Measurements from ENCODE around the gene PKN1.
"Not testable (repeated sequence)": the region's sequence is repeated elsewhere in the genome, so short reads cannot be mapped to it uniquely, and the experiment has no call there.

The PKN1 gene

DNA sequence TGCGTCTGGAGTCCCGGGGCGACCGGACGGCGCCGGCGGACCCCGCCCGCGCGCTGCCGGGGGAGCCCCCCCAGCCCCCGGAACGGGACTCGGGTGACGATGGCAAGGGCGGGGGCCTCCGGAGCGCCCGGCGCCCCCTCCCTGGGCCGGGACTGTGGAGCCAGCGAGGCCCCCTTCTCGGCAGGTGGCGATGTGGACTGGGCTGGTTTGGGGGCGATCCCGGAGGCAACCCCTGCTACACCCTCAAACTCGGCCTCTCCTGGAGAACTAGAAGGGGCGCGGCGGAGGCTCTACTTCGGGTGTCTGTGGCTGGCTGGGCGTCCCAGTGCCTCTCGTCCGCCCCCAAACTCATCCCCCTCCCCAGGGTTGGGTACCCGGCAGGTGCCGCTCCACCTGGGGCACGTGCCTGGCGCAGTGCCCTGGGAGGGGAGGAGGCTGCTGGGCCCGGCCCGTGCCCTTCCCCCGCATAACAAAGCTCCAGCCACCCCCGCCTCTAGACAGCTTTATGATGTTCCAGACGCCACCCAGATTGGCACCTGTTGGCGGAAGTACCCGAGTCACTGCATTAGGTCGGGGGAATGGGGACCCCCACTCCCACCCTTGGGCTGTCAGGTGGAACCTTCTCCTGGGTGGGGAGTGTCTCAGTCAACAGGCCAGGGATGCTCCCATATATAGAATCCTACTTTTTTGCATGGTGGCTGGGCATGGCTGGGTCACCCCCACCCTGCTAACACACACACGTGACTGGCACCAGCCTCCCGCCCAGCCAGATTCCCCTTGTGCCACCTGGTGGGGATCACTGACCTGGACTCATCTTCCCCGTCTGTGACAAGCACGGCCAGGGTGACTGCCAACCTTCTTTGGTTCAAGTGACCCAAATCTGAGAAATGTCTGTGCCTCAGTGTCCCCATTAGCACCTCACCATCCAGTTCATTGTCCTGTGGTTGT, 722 bp downstream of the PKN1 start:
- no peak for DNase-seq

DNA sequence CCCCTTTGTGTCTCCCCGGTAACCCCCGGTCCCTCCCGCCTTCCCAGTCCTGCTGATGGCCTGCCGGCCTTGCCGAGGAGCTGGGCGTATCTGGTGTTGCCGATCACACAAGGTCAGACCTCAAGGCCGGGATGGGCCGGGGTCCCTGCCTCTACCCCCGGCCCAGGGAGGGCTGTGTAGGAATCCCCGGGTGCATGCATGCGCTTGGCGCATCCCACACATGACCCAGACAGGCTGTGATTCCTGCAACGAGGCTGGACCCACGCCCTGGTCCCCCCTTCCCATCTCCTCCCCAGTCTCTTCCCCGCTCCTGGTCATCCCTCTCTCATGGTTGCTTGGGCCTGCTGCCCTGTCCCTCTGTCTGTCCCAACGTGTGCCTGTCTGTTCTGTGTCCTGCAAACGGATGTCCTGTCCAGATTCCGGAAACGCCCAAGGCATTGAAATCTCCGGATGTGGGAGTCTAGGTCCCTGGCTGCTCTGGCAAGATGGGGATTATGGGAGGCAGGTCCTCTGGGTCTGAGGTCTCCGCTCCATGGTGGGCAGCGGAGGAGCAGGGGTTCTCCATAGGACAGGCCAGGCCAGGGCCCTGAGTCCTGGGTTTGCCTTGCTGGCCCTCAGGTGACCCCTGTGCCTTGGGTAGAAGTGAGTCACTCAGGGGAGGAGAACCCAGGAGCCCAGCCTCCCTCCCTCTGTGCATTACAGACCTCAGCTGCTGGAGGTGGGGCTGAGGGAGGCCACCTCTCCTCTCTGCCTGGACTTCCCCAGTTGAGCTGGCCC, 1.6 kb downstream of the PKN1 start:
- DNase-seq = no peak

DNA sequence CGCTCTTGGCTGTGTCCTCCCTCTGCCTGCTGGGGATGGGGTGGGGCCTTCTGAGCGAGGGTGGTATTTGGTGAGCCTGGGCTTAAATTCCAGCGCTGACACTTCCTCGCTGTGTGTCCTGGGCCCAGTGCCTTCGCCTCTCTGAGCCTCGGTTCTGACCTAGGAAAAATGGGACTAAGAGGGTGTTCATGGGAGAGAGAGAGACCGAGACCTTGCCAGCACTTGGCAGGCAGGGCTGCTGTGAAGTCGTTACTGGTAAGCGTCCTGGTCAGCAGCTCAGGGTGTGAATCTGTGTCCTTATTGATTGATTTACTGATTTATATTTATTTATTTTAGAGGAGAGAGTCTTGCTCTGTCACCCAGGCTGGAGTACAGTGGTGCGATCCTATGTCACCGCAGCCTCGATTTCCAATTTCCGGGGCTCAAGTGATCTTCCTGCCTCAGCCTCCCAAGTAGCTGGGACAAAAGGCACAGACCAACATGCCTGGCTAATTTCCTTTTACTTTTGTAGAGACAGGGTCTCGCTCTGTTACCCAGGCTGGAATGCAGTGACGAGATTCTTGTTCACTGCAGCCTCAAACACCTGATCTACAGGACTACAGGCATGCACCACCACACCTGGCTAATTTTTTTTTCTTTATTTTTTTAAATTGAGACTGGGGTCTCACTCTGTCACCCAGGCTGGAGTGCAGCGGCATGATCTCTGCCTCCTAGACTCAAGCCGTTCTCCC, 2.4 kb downstream of the PKN1 start:
- no peak for DNase-seq

DNA sequence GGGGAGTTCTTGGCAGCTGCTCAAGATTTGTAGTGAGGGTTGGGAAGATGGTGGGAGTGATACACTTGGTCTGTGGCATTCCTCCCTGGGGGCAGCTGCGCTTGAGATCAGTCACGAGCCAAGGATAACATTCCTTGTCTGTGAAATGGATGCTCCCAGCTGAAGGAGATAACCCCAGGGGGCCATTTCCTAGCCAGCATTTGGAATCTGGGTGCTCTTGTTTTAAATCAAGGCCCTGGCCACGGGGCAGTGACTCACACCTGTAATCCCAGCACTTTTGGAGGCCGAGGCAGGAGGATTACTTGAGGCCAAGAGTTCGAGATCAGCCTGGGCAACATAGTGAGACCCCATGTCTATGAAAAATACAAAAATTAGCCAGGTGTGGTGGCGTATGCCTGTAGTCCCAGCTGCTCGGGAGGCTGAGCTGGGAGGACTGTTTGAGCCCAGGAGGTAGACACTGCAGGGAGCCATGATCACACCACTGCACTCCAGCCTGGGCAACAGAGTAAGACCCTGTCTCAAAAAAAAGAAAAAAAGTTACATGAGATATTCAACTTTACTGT, 4.6 kb downstream of the PKN1 start:
- DNase-seq = no peak

DNA sequence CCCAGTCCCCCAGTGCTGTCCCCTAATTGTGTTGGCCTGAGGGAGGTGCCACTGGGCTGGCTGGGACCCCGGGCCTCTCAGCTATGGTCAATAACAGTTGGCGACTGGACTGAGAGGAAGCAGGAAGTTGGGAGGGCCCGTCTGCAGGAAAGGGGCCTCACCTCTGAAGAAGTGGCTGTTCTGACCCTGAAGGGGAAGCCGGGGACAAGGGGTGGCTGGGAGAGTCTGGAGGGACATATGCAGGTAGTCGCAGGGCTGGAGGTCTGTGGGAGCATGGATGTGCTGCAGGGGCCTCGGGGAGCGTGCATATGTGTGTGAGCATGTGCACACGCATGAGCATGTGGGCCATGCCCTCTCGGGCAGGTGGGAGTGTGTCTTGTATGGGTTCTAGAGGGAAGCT, 5.9 kb downstream of the PKN1 start:
- DNase-seq = no peak

DNA sequence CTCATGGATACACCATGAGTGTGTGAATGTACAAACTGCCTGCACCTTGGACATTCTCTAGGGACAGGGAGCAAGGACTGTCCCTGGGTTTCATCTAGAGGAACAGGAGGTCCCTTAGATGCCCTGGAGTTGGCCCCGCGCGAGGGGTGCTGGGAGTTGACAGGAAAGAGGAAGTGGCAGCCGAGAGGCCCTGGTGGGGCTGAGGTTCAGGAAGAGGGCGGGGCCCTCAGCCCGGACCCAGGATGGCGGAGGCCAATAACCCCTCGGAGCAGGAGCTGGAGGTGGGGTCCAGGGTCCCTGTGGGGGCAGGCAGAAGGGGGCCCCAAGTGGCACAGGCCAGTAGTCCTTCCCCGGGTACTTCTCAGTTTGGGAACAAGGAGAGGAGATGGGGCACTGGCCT, 6.9 kb downstream of the PKN1 start:
- no peak for DNase-seq

DNA sequence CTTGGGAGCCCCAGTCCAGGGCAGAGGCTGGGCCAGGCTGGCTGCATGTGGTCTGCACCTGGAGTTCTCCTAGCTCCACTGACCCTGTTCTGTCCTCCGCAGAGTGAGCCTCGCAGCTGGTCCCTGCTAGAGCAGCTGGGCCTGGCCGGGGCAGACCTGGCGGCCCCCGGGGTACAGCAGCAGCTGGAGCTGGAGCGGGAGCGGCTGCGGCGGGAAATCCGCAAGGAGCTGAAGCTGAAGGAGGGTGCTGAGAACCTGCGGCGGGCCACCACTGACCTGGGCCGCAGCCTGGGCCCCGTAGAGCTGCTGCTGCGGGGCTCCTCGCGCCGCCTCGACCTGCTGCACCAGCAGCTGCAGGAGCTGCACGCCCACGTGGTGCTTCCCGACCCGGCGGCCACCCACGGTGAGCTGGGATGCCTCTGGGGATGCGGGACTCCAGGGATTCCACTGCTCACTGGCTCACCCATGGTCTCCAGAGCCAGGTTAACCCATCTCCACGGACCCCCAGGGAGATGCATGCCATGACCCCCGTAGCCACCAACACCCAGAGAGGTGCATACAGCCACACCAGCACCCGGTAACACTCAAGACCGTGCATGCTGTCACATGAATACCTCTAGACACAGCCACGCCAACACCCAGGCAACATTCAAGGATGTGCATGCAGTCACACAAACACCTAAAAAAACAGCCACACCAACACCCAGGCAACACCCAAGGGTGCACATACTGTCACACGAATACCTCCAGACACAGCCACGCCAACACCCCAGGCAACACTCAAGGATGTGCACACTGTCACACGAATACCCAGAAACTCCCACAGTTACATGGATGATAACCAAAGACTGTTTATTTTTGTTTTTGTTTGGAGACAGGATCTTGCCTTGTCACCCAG, 8.2 kb downstream of the PKN1 start:
- no peak for DNase-seq

DNA sequence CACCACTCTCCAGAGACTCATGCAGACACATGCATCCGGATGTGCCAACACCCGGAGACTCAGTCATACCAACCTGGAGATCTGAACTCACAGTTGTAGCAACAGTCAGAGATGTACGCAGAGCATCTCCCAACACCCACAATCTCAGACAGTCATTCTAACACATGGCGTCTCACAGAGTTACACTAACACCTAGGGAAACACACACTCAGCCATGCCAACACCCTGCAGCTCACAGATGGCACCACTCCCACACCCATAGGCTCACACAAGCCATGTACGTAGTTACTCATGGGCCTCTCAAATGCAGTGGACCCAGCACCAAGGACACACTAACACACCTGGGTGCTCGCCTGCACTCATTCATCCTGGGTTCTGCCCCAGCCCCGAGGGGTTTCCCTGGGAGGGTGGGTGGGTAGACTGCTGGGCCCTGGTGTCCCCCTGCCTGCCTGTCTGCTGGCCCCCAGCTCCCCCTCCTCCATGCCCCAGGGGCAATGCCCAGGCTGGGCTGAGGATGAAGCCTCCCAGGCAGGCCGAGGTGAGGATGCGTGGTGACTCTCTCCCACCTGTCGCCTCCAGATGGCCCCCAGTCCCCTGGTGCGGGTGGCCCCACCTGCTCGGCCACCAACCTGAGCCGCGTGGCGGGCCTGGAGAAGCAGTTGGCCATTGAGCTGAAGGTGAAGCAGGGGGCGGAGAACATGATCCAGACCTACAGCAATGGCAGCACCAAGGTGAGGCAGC, 10.0 kb downstream of the PKN1 start:
- no peak for DNase-seq

DNA sequence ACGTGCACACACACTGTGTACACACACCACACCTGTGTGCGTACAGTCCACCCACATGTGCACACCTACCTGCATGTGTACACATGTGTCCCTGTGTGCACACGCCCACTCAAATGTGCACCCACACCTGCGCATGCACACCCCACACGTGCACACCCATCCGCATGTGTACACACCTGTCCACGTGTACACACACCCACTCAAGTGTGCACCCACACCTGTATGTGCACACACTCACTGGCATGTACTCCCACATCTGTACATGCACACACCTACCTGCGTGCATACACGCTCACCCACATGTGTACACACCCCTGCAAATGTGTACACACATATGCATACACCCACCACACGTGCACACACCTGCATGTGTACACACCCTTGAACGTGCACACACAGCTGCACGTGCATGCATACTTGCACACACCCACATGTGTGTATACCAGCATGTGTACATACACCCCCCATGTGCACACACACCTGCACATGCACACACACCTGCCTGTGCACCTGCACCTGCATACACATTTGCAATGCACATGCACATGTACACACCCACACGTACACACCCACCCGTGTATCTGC, 10.6 kb downstream of the PKN1 start:
- no peak for DNase-seq

DNA sequence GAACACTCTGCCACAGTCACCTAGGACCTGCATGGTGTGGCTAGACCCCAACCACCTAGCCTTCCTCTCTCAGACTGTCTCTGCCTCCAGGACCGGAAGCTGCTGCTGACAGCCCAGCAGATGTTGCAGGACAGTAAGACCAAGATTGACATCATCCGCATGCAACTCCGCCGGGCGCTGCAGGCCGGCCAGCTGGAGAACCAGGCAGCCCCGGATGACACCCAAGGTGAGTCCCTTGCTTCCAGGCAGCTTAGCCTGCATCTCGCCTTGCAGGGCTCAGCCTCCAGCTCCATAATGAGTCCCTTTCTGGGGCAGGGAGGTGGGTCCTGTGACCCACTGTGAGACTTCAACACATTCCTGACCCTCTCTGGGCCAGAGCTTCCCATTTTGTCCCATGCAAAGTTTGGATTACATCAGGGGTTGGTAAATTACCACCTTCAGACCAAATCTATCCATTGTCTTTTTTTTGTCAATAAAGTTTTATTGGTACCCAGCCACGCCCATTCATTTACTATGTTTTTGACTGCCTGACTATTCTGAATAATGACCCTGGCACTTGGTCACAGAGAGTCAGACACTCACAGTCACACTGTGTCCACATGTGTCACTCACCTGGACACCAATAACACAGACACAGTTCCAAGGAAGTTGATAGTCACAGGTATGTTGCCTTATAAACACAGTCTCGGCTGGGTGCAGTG, 13.4 kb downstream of the PKN1 start:
- DNase-seq = no peak

DNA sequence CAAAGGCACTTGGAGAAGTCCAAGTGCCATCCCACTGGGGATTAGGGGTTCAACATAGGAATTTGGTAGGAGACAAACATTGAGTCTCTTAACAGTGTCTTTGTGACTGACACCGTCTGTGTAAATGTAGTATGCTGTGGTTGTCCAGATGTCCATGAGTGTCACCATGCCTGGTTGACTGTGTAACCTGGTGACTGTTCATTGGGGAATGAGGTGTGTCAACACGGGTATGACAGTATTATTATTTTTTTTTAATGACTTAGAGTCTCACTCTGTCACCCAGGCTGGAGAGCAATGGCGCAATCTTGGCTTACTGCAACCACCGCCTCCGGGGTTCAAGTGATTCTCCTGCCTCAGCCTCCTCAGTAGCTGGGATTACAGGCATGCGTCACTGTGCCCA, 16.2 kb downstream of the PKN1 start:
- DNase-seq = no peak

DNA sequence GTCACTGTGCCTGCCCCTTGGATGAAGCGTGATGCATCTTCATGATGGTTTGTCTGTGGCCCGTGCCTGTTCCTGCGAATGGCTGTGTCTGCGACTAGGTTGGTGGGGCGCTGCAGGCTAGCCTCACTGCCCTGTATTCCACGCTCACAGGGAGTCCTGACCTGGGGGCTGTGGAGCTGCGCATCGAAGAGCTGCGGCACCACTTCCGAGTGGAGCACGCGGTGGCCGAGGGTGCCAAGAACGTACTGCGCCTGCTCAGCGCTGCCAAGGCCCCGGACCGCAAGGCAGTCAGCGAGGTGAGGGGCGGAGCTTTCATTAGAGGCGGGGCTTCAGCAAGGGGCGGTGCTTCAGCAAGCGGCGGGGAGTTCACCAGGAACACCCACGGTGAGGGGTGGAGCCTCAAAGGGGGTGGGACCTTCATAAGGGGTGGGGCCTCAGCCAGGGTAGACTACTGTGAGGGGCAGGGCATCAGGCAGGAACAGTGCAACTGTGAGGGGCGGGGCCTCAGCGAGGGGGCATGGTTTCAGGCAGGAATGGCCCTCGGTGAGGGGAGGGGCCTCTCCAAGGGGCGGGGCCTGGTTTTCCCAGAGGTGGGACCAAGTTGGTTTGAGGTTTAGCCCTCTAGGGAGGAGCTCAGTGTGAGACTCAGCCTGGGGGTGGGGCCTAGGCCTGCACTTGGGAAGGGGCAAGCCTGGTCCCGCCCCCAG, 17.2 kb downstream of the PKN1 start:
- DNase-seq = peak in 1 of 2 experiments; percentile 44

DNA sequence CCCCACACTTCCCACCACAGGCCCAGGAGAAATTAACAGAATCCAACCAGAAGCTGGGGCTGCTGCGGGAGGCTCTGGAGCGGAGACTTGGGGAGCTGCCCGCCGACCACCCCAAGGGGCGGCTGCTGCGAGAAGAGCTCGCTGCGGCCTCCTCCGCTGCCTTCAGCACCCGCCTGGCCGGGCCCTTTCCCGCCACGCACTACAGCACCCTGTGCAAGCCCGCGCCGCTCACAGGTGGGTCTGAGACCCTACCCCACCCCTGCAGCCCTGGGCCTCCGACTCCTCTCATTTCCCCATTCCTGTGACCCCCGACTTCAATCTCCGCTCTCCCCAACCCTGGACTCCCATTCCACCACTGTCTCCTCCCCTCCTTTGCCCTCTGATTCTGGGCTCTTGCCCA, 17.8 kb downstream of the PKN1 start:
- DNase-seq = no peak

DNA sequence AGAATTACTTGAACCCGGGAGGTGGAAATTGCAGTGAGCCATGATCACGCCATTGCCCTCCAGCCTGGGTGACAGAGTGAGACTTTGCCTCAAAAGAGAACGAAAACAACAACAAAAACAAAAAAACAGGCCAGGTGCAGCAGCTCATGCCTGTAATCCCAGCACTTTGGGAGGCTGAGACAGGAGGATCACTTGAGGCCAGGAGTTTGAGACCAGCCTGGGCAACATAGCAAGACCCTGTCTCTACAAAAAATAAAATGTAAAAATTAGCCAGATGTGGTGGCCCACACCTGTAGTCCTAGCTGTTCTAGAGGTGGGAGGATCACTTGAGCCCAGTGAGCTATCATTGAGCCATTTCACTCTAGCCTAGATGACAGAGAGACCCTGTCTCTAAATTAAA, 19.2 kb downstream of the PKN1 start:
- DNase-seq = not testable (repeated sequence)

DNA sequence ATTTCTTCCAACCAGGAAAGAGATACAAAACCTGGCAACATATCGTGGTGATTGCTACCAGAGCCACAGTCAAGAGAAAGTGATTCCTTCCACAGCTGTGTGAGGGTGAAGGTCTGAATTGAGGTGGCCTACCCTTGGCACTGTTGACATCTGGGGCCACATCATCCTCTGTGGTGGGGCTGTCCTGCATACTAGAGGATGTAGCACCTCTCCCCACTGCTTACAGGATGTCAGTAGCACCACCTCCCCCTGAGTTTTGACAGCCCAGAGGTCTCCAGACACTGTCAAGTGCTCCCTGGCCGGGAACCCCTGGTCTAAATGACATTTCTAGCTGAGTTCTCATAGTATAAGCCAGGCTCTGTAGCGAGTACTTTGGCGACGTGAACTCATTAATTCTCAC, 26.6 kb downstream of the PKN1 start:
- no peak for DNase-seq

DNA sequence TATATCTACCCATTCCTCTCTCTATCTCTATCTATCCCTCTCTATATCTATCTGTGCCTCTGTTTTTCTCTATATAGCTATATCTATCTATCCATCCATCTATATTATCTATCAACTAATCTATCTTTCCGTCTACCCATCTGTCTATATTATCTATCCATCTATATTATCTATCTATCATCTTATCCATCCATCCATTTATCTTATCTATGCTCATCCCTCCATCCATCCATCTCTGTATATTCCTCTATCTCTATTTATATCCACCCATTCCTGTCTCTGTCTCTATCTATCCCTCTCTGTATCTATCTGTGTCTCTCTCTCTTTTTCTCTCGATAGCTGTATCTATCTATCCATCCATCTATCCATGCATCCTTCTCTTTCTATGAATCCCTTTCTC, 27.8 kb downstream of the PKN1 start:
- no peak for DNase-seq

DNA sequence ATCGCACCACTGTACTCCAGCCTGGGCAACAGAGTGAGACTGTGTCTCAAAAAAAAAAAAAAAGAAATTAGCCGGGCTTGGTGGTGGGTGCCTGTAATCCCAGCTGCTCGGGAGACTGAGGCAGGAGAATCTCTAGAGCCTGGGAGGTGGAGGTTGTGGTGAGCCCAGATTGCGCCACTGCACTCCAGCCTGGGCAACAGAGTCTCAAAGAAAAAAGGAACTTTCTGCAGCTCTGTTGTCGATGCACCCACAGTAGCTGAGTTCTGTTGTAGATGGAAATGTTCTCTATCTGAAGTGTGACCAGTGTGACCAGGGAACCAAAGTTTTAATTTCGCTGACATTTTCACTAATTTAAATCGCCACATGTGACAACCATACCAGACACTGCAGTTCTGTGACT, 29.3 kb downstream of the PKN1 start:
- DNase-seq = not testable (repeated sequence)

DNA sequence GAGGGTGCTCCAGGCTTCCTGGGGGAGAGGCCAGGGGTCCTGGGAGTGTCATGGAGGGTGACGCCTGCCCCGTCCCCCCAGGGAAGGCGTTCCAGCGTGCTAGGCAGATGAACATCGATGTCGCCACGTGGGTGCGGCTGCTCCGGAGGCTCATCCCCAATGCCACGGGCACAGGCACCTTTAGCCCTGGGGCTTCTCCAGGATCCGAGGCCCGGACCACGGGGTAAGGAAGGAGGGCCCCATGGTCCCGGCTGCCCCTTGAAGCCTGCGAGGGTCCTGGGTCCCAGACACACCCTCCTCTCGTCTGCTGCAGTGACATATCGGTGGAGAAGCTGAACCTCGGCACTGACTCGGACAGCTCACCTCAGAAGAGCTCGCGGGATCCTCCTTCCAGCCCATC, 30.6 kb downstream of the PKN1 start:
- no peak for DNase-seq

DNA sequence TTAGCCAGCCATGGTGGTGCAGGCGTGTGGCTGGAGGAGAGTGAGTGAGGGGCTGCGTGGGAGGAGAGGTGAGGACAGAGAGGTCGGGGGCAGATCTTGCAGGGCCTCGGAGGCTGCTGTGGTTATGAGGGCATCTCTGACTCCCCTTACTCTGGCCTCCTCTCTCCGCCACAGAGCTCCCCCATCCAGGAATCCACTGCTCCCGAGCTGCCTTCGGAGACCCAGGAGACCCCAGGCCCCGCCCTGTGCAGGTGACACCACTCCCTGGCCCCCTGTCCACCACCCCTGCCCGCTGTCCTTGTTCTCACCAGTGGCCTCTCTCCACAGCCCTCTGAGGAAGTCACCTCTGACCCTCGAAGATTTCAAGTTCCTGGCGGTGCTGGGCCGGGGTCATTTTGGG, 34.3 kb downstream of the PKN1 start:
- DNase-seq = no peak

DNA sequence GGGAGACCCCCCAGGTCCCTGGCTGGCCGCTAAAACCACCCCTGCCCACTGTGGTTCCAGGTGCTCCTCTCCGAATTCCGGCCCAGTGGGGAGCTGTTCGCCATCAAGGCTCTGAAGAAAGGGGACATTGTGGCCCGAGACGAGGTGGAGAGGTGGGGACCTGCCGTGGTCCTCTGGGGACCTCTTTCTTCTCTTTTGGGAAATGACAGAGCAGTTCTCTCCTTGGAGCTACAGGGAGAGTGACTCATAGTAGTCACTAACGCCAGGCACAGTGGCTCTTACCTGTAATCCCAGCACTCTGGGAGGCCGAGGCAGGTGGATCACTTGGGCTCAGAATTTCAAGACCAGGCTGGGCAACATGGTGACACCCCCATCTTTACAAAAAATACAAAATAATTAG, 34.7 kb downstream of the PKN1 start:
- no peak for DNase-seq

Measured in NCI-H446 (cell line).